ENCODE measurements around the gene TTC34. TPM values are rescaled to one million over a fixed set of nuclear protein-coding genes. Genes with fewer than 3 reads are reported as not detected.
A peak's percentile ranks its signal among the peaks of the same experiment; 100 is the strongest.

TTC34 gene
- total and polyA plus RNA-seq, 2 of the 13 experiments (the other 11 are each of a cell fraction or from before 2014, with no cell fraction given), result 0.07 to 0.11 TPM

DNA sequence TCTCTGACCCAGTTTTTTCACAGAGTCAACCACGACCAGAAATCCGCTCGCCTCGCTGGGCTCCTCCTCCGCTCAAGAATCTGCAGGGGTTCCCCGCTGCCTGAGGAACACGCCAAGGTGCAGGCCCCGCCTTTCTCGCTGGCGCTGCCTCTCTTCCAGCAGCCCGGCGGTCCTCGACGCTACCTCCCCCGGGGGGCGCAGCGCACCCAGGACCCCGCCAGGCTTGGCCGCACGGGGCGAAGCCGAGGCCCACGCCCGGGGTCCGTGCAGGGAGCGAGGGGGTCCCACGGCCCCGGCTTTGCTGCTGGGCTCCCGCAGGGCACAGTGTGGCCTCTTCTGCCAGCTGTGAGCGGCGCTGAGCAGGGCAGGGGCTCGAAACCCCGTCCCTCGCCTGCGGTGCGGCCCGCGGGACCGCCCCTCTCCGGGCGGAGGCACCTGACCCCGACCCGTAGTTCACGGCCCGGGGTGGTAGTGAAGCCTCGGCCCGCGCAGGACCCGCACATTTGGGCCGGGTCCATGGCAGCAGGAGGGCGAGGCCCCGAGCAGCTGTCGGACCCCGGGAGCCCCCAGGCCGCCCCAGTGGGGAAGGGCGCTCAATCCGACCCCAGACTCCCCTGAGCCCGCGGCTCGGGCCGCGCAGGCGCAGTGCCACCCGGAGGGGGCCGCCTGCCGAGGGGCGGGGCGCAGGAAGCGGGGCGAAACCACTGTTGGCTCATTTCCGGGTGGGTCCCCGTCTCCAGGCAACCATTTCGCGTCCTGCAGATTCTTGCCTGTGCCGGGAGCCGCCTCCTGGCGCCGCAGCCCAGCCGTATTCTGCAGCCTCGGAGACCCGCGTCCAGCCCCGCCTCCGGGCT is 158.7 kb downstream of the TTC34 start (continued):
- peak; percentile 66; the same call in 1 of the 2 replicates for TF ChIP-seq ESRRA (CRISPR knock-in tag; IDR thresholded peaks at IDR 0.05; ENCODE audit: low read depth)
- TF ChIP-seq MAFF (IDR thresholded peaks at IDR 0.05; ENCODE audit: low read depth, low read length), result no peak
- no peak for TF ChIP-seq HOXA3 (CRISPR knock-in tag; IDR thresholded peaks at IDR 0.05)
- TF ChIP-seq, protein P1, sequence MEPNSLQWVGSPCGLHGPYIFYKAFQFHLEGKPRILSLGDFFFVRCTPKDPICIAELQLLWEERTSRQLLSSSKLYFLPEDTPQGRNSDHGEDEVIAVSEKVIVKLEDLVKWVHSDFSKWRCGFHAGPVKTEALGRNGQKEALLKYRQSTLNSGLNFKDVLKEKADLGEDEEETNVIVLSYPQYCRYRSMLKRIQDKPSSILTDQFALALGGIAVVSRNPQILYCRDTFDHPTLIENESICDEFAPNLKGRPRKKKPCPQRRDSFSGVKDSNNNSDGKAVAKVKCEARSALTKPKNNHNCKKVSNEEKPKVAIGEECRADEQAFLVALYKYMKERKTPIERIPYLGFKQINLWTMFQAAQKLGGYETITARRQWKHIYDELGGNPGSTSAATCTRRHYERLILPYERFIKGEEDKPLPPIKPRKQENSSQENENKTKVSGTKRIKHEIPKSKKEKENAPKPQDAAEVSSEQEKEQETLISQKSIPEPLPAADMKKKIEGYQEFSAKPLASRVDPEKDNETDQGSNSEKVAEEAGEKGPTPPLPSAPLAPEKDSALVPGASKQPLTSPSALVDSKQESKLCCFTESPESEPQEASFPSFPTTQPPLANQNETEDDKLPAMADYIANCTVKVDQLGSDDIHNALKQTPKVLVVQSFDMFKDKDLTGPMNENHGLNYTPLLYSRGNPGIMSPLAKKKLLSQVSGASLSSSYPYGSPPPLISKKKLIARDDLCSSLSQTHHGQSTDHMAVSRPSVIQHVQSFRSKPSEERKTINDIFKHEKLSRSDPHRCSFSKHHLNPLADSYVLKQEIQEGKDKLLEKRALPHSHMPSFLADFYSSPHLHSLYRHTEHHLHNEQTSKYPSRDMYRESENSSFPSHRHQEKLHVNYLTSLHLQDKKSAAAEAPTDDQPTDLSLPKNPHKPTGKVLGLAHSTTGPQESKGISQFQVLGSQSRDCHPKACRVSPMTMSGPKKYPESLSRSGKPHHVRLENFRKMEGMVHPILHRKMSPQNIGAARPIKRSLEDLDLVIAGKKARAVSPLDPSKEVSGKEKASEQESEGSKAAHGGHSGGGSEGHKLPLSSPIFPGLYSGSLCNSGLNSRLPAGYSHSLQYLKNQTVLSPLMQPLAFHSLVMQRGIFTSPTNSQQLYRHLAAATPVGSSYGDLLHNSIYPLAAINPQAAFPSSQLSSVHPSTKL (CRISPR knock-in tag; IDR thresholded peaks at IDR 0.05), result no peak
- TF ChIP-seq ZNF432 (CRISPR knock-in tag; IDR thresholded peaks at IDR 0.05; ENCODE audit: borderline replicate concordance), result no peak
- no peak for TF ChIP-seq ZNF781 (CRISPR knock-in tag; IDR thresholded peaks at IDR 0.05; ENCODE audit: borderline replicate concordance, not compliant biosample characterization)
- TF ChIP-seq GATAD2A (CRISPR knock-in tag; IDR thresholded peaks at IDR 0.05), result no peak
- TF ChIP-seq TEAD3 (CRISPR knock-in tag; optimal IDR thresholded peaks at IDR 0.05; ENCODE audit: borderline replicate concordance), result no peak
- TF ChIP-seq, protein P2, sequence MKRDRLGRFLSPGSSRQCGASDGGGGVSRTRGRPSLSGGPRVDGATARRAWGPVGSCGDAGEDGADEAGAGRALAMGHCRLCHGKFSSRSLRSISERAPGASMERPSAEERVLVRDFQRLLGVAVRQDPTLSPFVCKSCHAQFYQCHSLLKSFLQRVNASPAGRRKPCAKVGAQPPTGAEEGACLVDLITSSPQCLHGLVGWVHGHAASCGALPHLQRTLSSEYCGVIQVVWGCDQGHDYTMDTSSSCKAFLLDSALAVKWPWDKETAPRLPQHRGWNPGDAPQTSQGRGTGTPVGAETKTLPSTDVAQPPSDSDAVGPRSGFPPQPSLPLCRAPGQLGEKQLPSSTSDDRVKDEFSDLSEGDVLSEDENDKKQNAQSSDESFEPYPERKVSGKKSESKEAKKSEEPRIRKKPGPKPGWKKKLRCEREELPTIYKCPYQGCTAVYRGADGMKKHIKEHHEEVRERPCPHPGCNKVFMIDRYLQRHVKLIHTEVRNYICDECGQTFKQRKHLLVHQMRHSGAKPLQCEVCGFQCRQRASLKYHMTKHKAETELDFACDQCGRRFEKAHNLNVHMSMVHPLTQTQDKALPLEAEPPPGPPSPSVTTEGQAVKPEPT (CRISPR knock-in tag; IDR thresholded peaks at IDR 0.05; ENCODE audit: low read depth), result no peak
- TF ChIP-seq, protein P3, sequence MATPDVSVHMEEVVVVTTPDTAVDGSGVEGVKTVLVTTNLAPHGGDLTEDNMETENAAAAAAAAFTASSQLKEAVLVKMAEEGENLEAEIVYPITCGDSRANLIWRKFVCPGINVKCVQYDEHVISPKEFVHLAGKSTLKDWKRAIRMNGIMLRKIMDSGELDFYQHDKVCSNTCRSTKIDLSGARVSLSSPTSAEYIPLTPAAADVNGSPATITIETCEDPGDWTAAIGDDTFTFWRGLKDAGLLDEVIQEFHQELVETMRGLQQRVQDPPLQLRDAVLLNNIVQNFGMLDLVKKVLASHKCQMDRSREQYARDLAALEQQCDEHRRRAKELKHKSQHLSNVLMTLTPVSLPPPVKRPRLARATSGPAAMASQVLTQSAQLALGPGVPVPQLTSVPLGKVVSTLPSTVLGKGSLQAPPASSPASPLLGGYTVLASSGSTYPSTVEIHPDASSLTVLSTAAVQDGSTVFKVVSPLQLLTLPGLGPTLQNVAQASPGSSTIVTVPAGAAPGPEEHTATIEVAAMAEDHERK (CRISPR knock-in tag; IDR thresholded peaks at IDR 0.05; ENCODE audit: low read depth), result no peak
- TF ChIP-seq, protein P4, sequence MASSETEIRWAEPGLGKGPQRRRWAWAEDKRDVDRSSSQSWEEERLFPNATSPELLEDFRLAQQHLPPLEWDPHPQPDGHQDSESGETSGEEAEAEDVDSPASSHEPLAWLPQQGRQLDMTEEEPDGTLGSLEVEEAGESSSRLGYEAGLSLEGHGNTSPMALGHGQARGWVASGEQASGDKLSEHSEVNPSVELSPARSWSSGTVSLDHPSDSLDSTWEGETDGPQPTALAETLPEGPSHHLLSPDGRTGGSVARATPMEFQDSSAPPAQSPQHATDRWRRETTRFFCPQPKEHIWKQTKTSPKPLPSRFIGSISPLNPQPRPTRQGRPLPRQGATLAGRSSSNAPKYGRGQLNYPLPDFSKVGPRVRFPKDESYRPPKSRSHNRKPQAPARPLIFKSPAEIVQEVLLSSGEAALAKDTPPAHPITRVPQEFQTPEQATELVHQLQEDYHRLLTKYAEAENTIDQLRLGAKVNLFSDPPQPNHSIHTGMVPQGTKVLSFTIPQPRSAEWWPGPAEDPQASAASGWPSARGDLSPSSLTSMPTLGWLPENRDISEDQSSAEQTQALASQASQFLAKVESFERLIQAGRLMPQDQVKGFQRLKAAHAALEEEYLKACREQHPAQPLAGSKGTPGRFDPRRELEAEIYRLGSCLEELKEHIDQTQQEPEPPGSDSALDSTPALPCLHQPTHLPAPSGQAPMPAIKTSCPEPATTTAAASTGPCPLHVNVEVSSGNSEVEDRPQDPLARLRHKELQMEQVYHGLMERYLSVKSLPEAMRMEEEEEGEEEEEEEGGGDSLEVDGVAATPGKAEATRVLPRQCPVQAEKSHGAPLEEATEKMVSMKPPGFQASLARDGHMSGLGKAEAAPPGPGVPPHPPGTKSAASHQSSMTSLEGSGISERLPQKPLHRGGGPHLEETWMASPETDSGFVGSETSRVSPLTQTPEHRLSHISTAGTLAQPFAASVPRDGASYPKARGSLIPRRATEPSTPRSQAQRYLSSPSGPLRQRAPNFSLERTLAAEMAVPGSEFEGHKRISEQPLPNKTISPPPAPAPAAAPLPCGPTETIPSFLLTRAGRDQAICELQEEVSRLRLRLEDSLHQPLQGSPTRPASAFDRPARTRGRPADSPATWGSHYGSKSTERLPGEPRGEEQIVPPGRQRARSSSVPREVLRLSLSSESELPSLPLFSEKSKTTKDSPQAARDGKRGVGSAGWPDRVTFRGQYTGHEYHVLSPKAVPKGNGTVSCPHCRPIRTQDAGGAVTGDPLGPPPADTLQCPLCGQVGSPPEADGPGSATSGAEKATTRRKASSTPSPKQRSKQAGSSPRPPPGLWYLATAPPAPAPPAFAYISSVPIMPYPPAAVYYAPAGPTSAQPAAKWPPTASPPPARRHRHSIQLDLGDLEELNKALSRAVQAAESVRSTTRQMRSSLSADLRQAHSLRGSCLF (CRISPR knock-in tag; IDR thresholded peaks at IDR 0.05; ENCODE audit: borderline replicate concordance), result no peak
- TF ChIP-seq ZNF282 (IDR thresholded peaks at IDR 0.05; ENCODE audit: partially characterized antibody), result no peak
- TF ChIP-seq RAD51 (IDR thresholded peaks at IDR 0.05; ENCODE audit: borderline replicate concordance), result no peak
- TF ChIP-seq RNF2 (conservative IDR thresholded peaks at IDR 0.05; ENCODE audit: low read depth), result no peak; the same call in 1 of the 2 replicates
- TF ChIP-seq, protein P5, sequence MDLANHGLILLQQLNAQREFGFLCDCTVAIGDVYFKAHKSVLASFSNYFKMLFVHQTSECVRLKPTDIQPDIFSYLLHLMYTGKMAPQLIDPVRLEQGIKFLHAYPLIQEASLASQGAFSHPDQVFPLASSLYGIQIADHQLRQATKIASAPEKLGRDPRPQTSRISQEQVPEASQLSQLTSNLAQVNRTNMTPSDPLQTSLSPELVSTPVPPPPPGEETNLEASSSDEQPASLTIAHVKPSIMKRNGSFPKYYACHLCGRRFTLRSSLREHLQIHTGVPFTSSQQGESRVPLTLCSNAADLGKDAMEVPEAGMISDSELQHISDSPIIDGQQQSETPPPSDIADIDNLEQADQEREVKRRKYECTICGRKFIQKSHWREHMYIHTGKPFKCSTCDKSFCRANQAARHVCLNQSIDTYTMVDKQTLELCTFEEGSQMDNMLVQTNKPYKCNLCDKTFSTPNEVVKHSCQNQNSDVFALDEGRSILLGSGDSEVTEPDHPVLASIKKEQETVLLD (CRISPR knock-in tag; IDR thresholded peaks at IDR 0.05; ENCODE audit: low read depth), result no peak

Measured in HepG2 (cell line).